ENCODE measurements around the gene BNIP5. TPM values are rescaled to one million over a fixed set of nuclear protein-coding genes. Genes with fewer than 3 reads are reported as not detected.

Gene BNIP5
- total RNA-seq = not detected in 2 replicates

GRCh38 chr6:36336779-36337241 is at the start of gene BNIP5:
Gene BNIP5 (minus strand): TSS chr6:36336888. CDS start chr6:36330690, 6,198 bp downstream.

DNA sequence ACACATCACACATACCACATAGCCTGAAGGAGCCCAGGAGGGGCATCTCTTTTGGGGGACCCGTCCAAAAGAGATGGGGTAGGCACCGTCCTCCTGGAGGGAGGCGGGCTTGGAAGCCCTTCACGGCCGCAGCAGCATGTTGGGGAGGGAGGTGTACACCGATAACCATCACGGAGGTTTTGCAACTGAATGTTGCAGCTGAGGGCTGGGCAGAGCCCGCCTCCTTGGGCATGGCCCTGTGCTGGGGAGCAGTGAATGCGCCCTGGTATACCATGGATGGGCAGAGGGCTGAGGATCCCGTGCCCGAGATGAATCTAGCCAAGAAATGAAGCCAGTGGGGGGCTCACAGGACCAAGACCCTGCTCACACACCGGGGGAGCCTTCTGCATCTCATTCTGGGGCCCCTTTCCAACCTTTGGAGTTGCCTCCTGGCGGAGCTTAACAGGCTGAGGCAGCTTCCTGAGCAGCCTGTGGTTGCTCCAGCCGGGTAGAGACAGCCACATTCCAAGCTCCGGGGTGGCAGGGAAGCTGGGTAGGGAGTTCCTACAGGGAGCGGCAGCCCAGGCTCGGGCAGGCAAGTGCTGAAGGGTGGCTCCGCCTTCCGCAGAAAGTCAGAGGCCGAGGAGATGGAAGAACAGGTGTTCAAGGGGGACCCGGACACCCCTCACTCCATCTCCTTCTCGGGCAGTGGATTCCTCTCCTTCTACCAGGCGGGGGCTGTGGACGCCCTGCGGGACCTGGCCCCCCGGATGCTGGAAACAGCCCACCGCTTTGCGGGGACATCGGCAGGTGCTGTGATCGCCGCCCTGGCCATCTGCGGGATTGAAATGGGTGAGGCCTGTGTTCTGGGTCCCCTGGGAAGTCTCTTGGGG is 66.6 kb downstream of the BNIP5 start, which contains the start of gene PNPLA1:
TSS of gene PNPLA1 (plus strand) at position 227 of the 872 bp plus-strand sequence. CDS start at position 627, 400 bp downstream.

Other genes with a start within 250 kb of the BNIP5 start
- 2.8 and 4.1 TPM in 2 replicates for gene MAPK13, start 206.4 kb downstream of the BNIP5 start, total RNA-seq
- 16.9 and 28.4 TPM in 2 replicates for gene BRPF3, start 140.1 kb downstream of the BNIP5 start, total RNA-seq
- not detected in 2 replicates for gene PNPLA1, start 66.8 kb downstream of the BNIP5 start, total RNA-seq
- 1.6 and 1.8 TPM in 2 replicates for gene ETV7, start 50.8 kb upstream of the BNIP5 start, total RNA-seq
- gene PXT1, start 106.0 kb upstream of the BNIP5 start, total RNA-seq = not detected in 2 replicates
- 120 and 143 TPM in 2 replicates for gene KCTD20, start 106.1 kb upstream of the BNIP5 start, total RNA-seq
- gene STK38, start 210.6 kb upstream of the BNIP5 start, total RNA-seq = 36.1 and 36.5 TPM in 2 replicates

Measured in hair follicle dermal papilla cell (primary cell).